ENCODE measurements around the gene SLC6A3.
"Not testable (repeated sequence)": the region's sequence is repeated elsewhere in the genome, so short reads cannot be mapped to it uniquely, and the experiment has no call there.

SLC6A3 gene

GRCh38 chr5:1385395-1386273 lies 59.6 kb downstream of the SLC6A3 start:
- DNase-seq (ENCODE audit: low read depth), result peak; percentile 65

GRCh38 chr5:1384521-1384920 lies 60.7 kb downstream of the SLC6A3 start:
- no peak for DNase-seq (ENCODE audit: low read depth)

- no peak for DNase-seq (ENCODE audit: low read depth)
Measured at GRCh38 chr5:1383886-1384401, 61.3 kb downstream of the SLC6A3 start.

- DNase-seq (ENCODE audit: low read depth), result no peak
Measured at GRCh38 chr5:1383344-1383743, 61.9 kb downstream of the SLC6A3 start.

GRCh38 chr5:1382248-1382700 lies 63.0 kb downstream of the SLC6A3 start:
- DNase-seq (ENCODE audit: low read depth), result no peak

- no peak for DNase-seq (ENCODE audit: low read depth)
Measured at GRCh38 chr5:1381370-1382247, 63.6 kb downstream of the SLC6A3 start.

- DNase-seq (ENCODE audit: low read depth), result no peak
Measured at GRCh38 chr5:1380910-1381309, 64.3 kb downstream of the SLC6A3 start.

- no peak for DNase-seq (ENCODE audit: low read depth)
Measured at GRCh38 chr5:1380011-1380817, 65.0 kb downstream of the SLC6A3 start.

- no peak for DNase-seq (ENCODE audit: low read depth)
Measured at GRCh38 chr5:1378866-1379659, 66.2 kb downstream of the SLC6A3 start.

- no peak for DNase-seq (ENCODE audit: low read depth)
Measured at GRCh38 chr5:1378096-1378495, 67.1 kb downstream of the SLC6A3 start.

GRCh38 chr5:1376981-1377380 lies 68.3 kb downstream of the SLC6A3 start:
- no peak for DNase-seq (ENCODE audit: low read depth)

GRCh38 chr5:1375871-1376810 lies 69.1 kb downstream of the SLC6A3 start:
- no peak for DNase-seq (ENCODE audit: low read depth)

GRCh38 chr5:1374679-1375055 lies 70.6 kb downstream of the SLC6A3 start:
- DNase-seq (ENCODE audit: low read depth), result peak; percentile 7

GRCh38 chr5:1374030-1374678 lies 71.1 kb downstream of the SLC6A3 start:
- DNase-seq (ENCODE audit: low read depth), result no peak

- DNase-seq (ENCODE audit: low read depth), result not testable (repeated sequence)
Measured at GRCh38 chr5:1371972-1372342, 73.3 kb downstream of the SLC6A3 start.

- DNase-seq (ENCODE audit: low read depth), result no peak
Measured at GRCh38 chr5:1371218-1371971, 73.8 kb downstream of the SLC6A3 start.

GRCh38 chr5:1370006-1370405 lies 75.2 kb downstream of the SLC6A3 start:
- no peak for DNase-seq (ENCODE audit: low read depth)

GRCh38 chr5:1368756-1369155 lies 76.5 kb downstream of the SLC6A3 start:
- DNase-seq (ENCODE audit: low read depth), result no peak

GRCh38 chr5:1368236-1368635 lies 77.0 kb downstream of the SLC6A3 start:
- DNase-seq (ENCODE audit: low read depth), result no peak
